ENCODE data around the gene KRTAP10-7.
"Not testable (repeated sequence)": the region's sequence is repeated elsewhere in the genome, so short reads cannot be mapped to it uniquely, and the experiment has no call there.

DNA sequence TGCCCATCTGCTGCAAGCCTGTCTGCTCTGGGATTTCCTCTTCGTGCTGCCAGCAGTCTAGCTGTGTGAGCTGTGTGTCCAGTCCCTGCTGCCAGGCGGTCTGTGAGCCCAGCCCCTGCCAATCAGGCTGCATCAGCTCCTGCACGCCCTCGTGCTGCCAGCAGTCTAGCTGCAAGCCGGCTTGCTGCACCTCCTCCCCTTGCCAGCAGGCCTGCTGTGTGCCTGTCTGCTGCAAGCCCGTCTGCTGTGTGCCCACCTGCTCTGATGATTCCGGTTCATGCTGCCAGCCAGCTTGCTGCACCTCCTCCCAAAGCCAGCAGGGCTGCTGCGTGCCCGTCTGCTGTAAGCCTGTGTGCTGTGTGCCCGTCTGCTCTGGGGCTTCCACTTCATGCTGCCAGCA, 694 bp downstream of the KRTAP10-7 start:
- TF ChIP-seq, protein P1, sequence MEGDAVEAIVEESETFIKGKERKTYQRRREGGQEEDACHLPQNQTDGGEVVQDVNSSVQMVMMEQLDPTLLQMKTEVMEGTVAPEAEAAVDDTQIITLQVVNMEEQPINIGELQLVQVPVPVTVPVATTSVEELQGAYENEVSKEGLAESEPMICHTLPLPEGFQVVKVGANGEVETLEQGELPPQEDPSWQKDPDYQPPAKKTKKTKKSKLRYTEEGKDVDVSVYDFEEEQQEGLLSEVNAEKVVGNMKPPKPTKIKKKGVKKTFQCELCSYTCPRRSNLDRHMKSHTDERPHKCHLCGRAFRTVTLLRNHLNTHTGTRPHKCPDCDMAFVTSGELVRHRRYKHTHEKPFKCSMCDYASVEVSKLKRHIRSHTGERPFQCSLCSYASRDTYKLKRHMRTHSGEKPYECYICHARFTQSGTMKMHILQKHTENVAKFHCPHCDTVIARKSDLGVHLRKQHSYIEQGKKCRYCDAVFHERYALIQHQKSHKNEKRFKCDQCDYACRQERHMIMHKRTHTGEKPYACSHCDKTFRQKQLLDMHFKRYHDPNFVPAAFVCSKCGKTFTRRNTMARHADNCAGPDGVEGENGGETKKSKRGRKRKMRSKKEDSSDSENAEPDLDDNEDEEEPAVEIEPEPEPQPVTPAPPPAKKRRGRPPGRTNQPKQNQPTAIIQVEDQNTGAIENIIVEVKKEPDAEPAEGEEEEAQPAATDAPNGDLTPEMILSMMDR (conservative IDR thresholded peaks at IDR 0.05; ENCODE audit: low read depth in 2 of 2) = not testable (repeated sequence)
- TF ChIP-seq EZH2 (IDR thresholded peaks at IDR 0.05; ENCODE audit: low read depth, unreplicated experiment); JUNB (IDR thresholded peaks at IDR 0.05; ENCODE audit: unreplicated experiment); POLR2AphosphoS5 (IDR thresholded peaks at IDR 0.05; ENCODE audit: low read depth); EZH2phosphoT487 (IDR thresholded peaks at IDR 0.05; ENCODE audit: unreplicated experiment): not testable (repeated sequence)
- TF ChIP-seq, protein P2, sequence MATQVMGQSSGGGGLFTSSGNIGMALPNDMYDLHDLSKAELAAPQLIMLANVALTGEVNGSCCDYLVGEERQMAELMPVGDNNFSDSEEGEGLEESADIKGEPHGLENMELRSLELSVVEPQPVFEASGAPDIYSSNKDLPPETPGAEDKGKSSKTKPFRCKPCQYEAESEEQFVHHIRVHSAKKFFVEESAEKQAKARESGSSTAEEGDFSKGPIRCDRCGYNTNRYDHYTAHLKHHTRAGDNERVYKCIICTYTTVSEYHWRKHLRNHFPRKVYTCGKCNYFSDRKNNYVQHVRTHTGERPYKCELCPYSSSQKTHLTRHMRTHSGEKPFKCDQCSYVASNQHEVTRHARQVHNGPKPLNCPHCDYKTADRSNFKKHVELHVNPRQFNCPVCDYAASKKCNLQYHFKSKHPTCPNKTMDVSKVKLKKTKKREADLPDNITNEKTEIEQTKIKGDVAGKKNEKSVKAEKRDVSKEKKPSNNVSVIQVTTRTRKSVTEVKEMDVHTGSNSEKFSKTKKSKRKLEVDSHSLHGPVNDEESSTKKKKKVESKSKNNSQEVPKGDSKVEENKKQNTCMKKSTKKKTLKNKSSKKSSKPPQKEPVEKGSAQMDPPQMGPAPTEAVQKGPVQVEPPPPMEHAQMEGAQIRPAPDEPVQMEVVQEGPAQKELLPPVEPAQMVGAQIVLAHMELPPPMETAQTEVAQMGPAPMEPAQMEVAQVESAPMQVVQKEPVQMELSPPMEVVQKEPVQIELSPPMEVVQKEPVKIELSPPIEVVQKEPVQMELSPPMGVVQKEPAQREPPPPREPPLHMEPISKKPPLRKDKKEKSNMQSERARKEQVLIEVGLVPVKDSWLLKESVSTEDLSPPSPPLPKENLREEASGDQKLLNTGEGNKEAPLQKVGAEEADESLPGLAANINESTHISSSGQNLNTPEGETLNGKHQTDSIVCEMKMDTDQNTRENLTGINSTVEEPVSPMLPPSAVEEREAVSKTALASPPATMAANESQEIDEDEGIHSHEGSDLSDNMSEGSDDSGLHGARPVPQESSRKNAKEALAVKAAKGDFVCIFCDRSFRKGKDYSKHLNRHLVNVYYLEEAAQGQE (IDR thresholded peaks at IDR 0.05; ENCODE audit: unreplicated experiment) = not testable (repeated sequence)
